Epithelial cell of umbilical artery (primary cell): ENCODE results near the gene LRRC42. TPM values are rescaled to one million over a fixed set of nuclear protein-coding genes. Genes with fewer than 3 reads are reported as not detected.

ENCODE experiments used
- total RNA-seq: library from RNA; depleted of rRNA; stranded (reverse); fragments of >200 nt; gene quantifications from 2 replicates; pipeline ENCODE4 v1.2.3, GENCODE V29; 2014

LRRC42 gene, protein sequence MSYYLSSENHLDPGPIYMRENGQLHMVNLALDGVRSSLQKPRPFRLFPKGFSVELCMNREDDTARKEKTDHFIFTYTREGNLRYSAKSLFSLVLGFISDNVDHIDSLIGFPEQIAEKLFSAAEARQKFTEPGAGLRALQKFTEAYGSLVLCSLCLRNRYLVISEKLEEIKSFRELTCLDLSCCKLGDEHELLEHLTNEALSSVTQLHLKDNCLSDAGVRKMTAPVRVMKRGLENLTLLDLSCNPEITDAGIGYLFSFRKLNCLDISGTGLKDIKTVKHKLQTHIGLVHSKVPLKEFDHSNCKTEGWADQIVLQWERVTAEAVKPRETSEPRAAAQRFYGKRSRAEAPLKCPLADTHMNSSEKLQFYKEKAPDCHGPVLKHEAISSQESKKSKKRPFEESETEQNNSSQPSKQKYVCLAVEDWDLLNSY
- 23.1 and 27.5 TPM in 2 replicates for total RNA-seq

GRCh38 chr1:53946252-53947171, at the start of gene LRRC42:
Gene LRRC42 (plus strand): TSS chr1:53946350. CDS start chr1:53952000, 5,650 bp downstream.

GRCh38 chr1:53945433-53946251, 508 bp upstream of the LRRC42 start, which contains the start of gene IFT25:
Gene IFT25 (minus strand): TSS chr1:53945699. CDS start chr1:53940082, 5,617 bp downstream.

Other genes starting within 250 kb of the LRRC42 start
- not detected in 2 replicates for gene GLIS1, start 207.2 kb upstream of the LRRC42 start, total RNA-seq
- gene NDC1, start 108.1 kb upstream of the LRRC42 start, total RNA-seq, result 27.9 and 38.9 TPM in 2 replicates
- gene YIPF1, start 56.6 kb upstream of the LRRC42 start, total RNA-seq, result 20.8 and 25.1 TPM in 2 replicates
- gene DIO1, start 52.2 kb upstream of the LRRC42 start, total RNA-seq, result not detected in 2 replicates
- gene IFT25, start 651 bp upstream of the LRRC42 start, total RNA-seq, result 14.0 and 27.5 TPM in 2 replicates
- not detected in 2 replicates for gene LDLRAD1, start 71.8 kb downstream of the LRRC42 start, total RNA-seq
- gene TMEM59, start 106.9 kb downstream of the LRRC42 start, total RNA-seq, result 185 and 199 TPM in 2 replicates
- 1.9 and 3.2 TPM in 2 replicates for gene TCEANC2, start 107.3 kb downstream of the LRRC42 start, total RNA-seq
- not detected in 2 replicates for gene CDCP2, start 206.7 kb downstream of the LRRC42 start, total RNA-seq